MM.1S (cell line): ENCODE data around the gene SEC61A1.

Experiments used
- DNase-seq: peaks from one replicate; pipeline ENCODE4 v3.0.0-alpha.2; 2015
- H2AFZ ChIP-seq: fragments of 300-600 bp; sonication (generic); 2 replicates; pipeline ENCODE4 v1.6.0; 2016; ENCODE audit warnings: antibody characterized with exemption, low read length
- H3F3A ChIP-seq: fragments of 300-600 bp; sonication (generic); 2 replicates; pipeline ENCODE4 v1.6.1; 2016; ENCODE audit warnings: mild to moderate bottlenecking, antibody characterized with exemption, low read length, moderate library complexity, mixed read lengths; ENCODE audit not compliant: insufficient read depth
- H3K27ac ChIP-seq: fragments of 300-600 bp; sonication (generic); 2 replicates; pipeline ENCODE4 v1.5.1; 2016; ENCODE audit warnings: mild to moderate bottlenecking, low read length
- H3K27me3 ChIP-seq: fragments of 300-600 bp; sonication (generic); replicated peaks from 2 replicates; pipeline ENCODE4 v1.6.0; 2016; ENCODE audit warnings: low read length; ENCODE audit not compliant: insufficient read depth
- H3K36me3 ChIP-seq: fragments of 300-600 bp; sonication (generic); replicated peaks from 2 replicates; pipeline ENCODE4 v1.6.1; 2016; ENCODE audit warnings: mild to moderate bottlenecking, low read length, mixed read lengths; ENCODE audit not compliant: insufficient read depth
- H3K4me1 ChIP-seq: fragments of 300-600 bp; sonication (generic); 2 replicates; pipeline ENCODE4 v1.6.1; 2016; ENCODE audit warnings: low read length, mixed read lengths
- H3K4me2 ChIP-seq: fragments of 300-600 bp; sonication (generic); 2 replicates; pipeline ENCODE4 v1.6.0; 2016; ENCODE audit warnings: low read depth, low read length
- H3K4me3 ChIP-seq: fragments of 300-600 bp; sonication (generic); 2 replicates; pipeline ENCODE4 v1.5.1; 2016; ENCODE audit warnings: low read length, mixed read lengths
- H3K79me2 ChIP-seq: fragments of 300-600 bp; sonication (generic); 2 replicates; pipeline ENCODE4 v1.6.1; 2016; ENCODE audit warnings: mixed run types, low read length, mixed read lengths
- H3K9ac ChIP-seq: fragments of 300-600 bp; sonication (generic); 2 replicates; pipeline ENCODE4 v1.6.1; 2016; ENCODE audit warnings: low read length, mixed read lengths
- H3K9me2 ChIP-seq: fragments of 300-600 bp; sonication (generic); replicated peaks from 2 replicates; pipeline ENCODE4 v1.6.1; 2016; ENCODE audit warnings: mild to moderate bottlenecking, low read length, mixed read lengths; ENCODE audit not compliant: insufficient read depth
- H3K9me3 ChIP-seq: fragments of 300-600 bp; sonication (generic); replicated peaks from 2 replicates; pipeline ENCODE4 v1.6.1; 2016; ENCODE audit warnings: mild to moderate bottlenecking, low read length, mixed read lengths; ENCODE audit not compliant: insufficient read depth
- H4K20me1 ChIP-seq: fragments of 300-600 bp; sonication (generic); 2 replicates; pipeline ENCODE4 v1.6.1; 2016; ENCODE audit warnings: mild to moderate bottlenecking, low read length, moderate library complexity, mixed read lengths; ENCODE audit not compliant: insufficient read depth
- CTCF ChIP-seq: fragments of 300-600 bp; sonication (generic); IDR thresholded peaks from 2 replicates; pipeline ENCODE4 v1.5.1; 2016; ENCODE audit warnings: antibody characterized with exemption, low read length, mixed read lengths
- EZH2 ChIP-seq: fragments of 300-600 bp; sonication (generic); optimal IDR thresholded peaks from 2 replicates; pipeline ENCODE3; 2017; ENCODE audit warnings: low read depth, mild to moderate bottlenecking, antibody characterized with exemption, low read length, mixed read lengths
- EZH2phosphoT487 ChIP-seq: fragments of 300-600 bp; sonication (generic); IDR thresholded peaks from 2 replicates; pipeline ENCODE4 v1.6.1; 2018; ENCODE audit warnings: antibody characterized with exemption, low read length

SEC61A1 gene

GRCh38 chr3:128113817-128114794 is 61.9 kb downstream of the SEC61A1 start:
- TF ChIP-seq CTCF (no peak), EZH2phosphoT487 (no peak), EZH2 (no peak)
- Histone ChIP-seq H3K27ac (peak overlapping the region; percentile 89), H3K36me3 (peaks cover 17% of the 10 kb centered on the region; the same call in 1 of the 2 replicates), H4K20me1 (no peaks in the 10 kb centered on the region), H3K79me2 (peaks cover 64% of the 10 kb centered on the region), H3K4me3 (peak overlapping the region; percentile 58), H2AFZ (peak overlapping the region; percentile 69), H3K4me2 (peak overlapping the region; percentile 90), H3K4me1 (peaks cover 20% of the 10 kb centered on the region), H3K27me3 (no peaks in the 10 kb centered on the region), H3K9ac (peak overlapping the region; percentile 69), H3K9me3 (no peaks in the 10 kb centered on the region), H3K9me2 (no peaks in the 10 kb centered on the region), H3F3A (peaks cover 24% of the 10 kb centered on the region)
- DNase-seq, result peak; percentile 71
